HL-60 (cell line): ENCODE data around the gene ZNF609.

ENCODE experiments used
- DNase-seq, 2 experiments: peaks; one replicate each; pipeline ENCODE4 v3.0.0-alpha.2; 2010 to 2020; ENCODE audit warnings: low read depth in 1 of 2, low spot score in 1 of 2
- H3K27ac ChIP-seq: fragments of 250-450 bp; sonication (Bioruptor Pico); replicated peaks from 2 replicates; pipeline ENCODE4 v1.5.1; 2020; ENCODE audit warnings: mild to moderate bottlenecking, moderate library complexity
- H3K27me3 ChIP-seq: fragments of 250-450 bp; sonication (Bioruptor Pico); 2 replicates; pipeline ENCODE4 v1.5.1; 2021; ENCODE audit warnings: mild to moderate bottlenecking, moderate library complexity; ENCODE audit not compliant: insufficient read depth, poor library complexity, severe bottlenecking
- H3K4me3 ChIP-seq: replicated peaks from 2 replicates; pipeline ENCODE4 v1.5.1; 2011; ENCODE audit warnings: mild to moderate bottlenecking, control low read depth, low read length; ENCODE audit not compliant: insufficient read depth
- CTCF ChIP-seq: IDR thresholded peaks from one replicate; pipeline ENCODE4 v1.5.1; 2011; ENCODE audit warnings: low read length, control low read depth, inconsistent platforms; ENCODE audit not compliant: insufficient read depth
- GABPA ChIP-seq: IDR thresholded peaks from 2 replicates; pipeline ENCODE4 v1.6.1; 2012; ENCODE audit warnings: low read depth
- POLR2AphosphoS5 ChIP-seq: IDR thresholded peaks from 2 replicates; pipeline ENCODE4 v1.6.1; 2012; ENCODE audit warnings: low read depth
- REST ChIP-seq: IDR thresholded peaks from 2 replicates; pipeline ENCODE4 v1.6.1; 2012; ENCODE audit warnings: low read depth; ENCODE audit not compliant: insufficient replicate concordance
- SPI1 ChIP-seq: IDR thresholded peaks from 2 replicates; pipeline ENCODE4 v1.6.1; 2012; ENCODE audit warnings: low read depth, mild to moderate bottlenecking, borderline replicate concordance

ZNF609 gene

GRCh38 chr15:64583519-64583918, 123.1 kb downstream of the ZNF609 start:
- TF ChIP-seq REST, result no peak
- no peak for TF ChIP-seq SPI1
- TF ChIP-seq CTCF, result no peak
- no peak for TF ChIP-seq POLR2AphosphoS5
- no peak for TF ChIP-seq GABPA
- H3K27ac ChIP-seq, result no peak overlapping the region
- no peak for DNase-seq
- no peaks in the 10 kb centered on the region for H3K27me3 ChIP-seq
- H3K4me3 ChIP-seq, result no peak overlapping the region

GRCh38 chr15:64583983-64584382, 123.6 kb downstream of the ZNF609 start:
- H3K27ac ChIP-seq, result no peak overlapping the region
- TF ChIP-seq POLR2AphosphoS5 (no peak), REST (no peak), CTCF (no peak), SPI1 (no peak), GABPA (no peak)
- no peaks in the 10 kb centered on the region for H3K27me3 ChIP-seq
- no peak for DNase-seq
- no peak overlapping the region for H3K4me3 ChIP-seq

- TF ChIP-seq GABPA (no peak), CTCF (no peak), SPI1 (no peak), REST (no peak)
- Histone ChIP-seq H3K4me3 (no peak overlapping the region), H3K27me3 (no peaks in the 10 kb centered on the region), H3K27ac (no peak overlapping the region)
- no peak for DNase-seq
These were observed 126.0 kb downstream of the ZNF609 start for GRCh38 chr15:64586259-64586870.
